Nephron (organoid): Measurements from ENCODE around the gene DTX2.
"Not testable (repeated sequence)": the region's sequence is repeated elsewhere in the genome, so short reads cannot be mapped to it uniquely, and the experiment has no call there.

Experiments used
- H3K27ac Mint-ChIP-seq, 3 experiments: 2 replicates each; pipeline ENCODE4 v1.8.0; 2020; ENCODE audit warnings: mixed read lengths in 3 of 3, mild to moderate bottlenecking in 2 of 3, moderate library complexity in 1 of 3
- H3K27me3 Mint-ChIP-seq: 2 replicates; pipeline ENCODE4 v1.8.0; 2021; ENCODE audit warnings: low read depth, mild to moderate bottlenecking, moderate library complexity, mixed read lengths
- H3K36me3 Mint-ChIP-seq: 2 replicates; pipeline ENCODE4 v1.8.0; 2020; ENCODE audit warnings: low read depth, mixed read lengths
- H3K4me1 Mint-ChIP-seq: 2 replicates; pipeline ENCODE4 v1.8.0; 2020; ENCODE audit warnings: mixed read lengths
- H3K4me3 Mint-ChIP-seq, 3 experiments: 2 replicates each; pipeline ENCODE4 v1.8.0; 2020; ENCODE audit warnings: mild to moderate bottlenecking in 3 of 3, mixed read lengths in 3 of 3, moderate library complexity in 2 of 3
- H3K9me3 Mint-ChIP-seq: 2 replicates; pipeline ENCODE4 v1.8.0; 2020; ENCODE audit warnings: mixed read lengths

The DTX2 gene

DNA sequence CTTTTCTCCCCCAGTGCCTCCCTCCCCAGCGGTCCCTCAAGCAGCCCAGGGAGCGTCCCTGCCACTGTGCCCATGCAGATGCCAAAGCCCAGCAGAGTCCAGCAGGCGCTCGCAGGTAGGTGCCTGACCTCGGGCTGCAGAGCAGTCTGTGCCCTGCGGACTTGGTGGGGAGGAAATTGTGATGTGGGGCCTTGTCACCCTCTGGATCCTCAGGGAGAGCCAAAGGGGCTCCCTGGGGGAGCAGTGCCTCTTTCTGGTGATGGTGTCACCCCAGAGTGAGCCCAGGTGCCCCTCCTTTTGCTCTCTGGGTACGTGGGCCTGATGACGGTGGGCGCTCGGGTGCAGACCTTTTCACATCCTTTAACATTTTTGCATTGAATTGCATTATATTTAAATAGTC is 30.6 kb downstream of the DTX2 start:
- not testable (repeated sequence) for H3K27ac Mint-ChIP-seq, H3K4me3 Mint-ChIP-seq, H3K36me3 Mint-ChIP-seq

DNA sequence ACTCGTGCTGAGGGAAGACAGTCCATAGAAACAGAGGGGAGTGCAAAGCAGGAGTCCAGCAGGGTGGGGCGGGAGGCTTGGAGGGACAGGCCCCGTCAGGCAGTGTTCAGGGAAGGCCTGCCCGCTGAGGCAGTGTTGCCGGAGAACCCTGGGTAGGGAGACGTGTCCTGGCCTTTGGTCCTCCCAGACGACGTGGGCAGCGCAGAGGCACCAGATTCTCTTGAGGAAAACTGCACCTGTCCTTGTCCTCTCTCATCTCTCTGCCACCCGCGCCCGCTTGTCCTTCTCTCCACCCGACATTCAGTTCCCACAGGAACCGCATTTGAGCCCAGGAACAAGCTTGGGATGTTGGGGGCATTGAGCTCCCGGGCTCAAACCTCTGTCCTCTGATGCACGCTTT is 34.2 kb downstream of the DTX2 start:
- not testable (repeated sequence) for H3K4me3 Mint-ChIP-seq, H3K27ac Mint-ChIP-seq, H3K4me1 Mint-ChIP-seq, H3K36me3 Mint-ChIP-seq, H3K9me3 Mint-ChIP-seq, H3K27me3 Mint-ChIP-seq

More for the DNA sequence above, 30.6 kb downstream of the DTX2 start:
- H3K4me1 Mint-ChIP-seq, H3K27me3 Mint-ChIP-seq, H3K9me3 Mint-ChIP-seq: not testable (repeated sequence)

DNA sequence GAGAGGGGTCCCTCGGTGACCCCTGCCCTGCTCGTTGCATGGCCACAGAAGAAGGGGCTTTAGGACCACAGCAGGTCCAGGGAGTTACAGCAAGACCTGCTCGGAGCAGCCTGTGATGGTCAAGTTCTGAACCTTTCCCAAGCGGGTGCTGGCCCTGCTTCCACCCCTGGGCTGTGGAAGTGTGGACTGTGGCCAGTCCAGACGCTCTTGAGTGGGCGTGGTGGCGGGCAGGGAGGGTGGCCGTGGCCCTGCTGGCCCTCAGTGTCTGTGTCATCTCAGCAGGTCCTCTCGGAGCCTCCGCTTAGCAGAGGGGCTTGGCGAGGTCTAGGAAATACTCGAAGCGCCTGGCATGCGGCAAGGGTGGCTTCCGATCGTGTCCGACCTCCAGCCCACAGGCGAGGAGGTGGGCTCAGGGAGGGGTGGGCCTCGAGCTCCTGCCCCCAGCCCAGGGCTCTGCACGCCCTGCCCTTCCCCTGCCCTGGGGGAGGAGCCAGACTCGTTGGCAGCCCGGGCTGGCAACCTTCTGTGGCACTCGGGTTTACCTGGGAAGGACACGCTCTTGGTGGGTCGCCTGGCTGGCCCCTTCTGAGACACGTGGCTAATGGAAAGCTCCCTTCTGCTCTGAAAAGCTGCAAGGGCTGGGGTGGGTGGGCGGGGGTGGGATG is 36.5 kb downstream of the DTX2 start:
- not testable (repeated sequence) for H3K4me3 Mint-ChIP-seq, H3K27ac Mint-ChIP-seq, H3K36me3 Mint-ChIP-seq, H3K4me1 Mint-ChIP-seq, H3K9me3 Mint-ChIP-seq, H3K27me3 Mint-ChIP-seq

DNA sequence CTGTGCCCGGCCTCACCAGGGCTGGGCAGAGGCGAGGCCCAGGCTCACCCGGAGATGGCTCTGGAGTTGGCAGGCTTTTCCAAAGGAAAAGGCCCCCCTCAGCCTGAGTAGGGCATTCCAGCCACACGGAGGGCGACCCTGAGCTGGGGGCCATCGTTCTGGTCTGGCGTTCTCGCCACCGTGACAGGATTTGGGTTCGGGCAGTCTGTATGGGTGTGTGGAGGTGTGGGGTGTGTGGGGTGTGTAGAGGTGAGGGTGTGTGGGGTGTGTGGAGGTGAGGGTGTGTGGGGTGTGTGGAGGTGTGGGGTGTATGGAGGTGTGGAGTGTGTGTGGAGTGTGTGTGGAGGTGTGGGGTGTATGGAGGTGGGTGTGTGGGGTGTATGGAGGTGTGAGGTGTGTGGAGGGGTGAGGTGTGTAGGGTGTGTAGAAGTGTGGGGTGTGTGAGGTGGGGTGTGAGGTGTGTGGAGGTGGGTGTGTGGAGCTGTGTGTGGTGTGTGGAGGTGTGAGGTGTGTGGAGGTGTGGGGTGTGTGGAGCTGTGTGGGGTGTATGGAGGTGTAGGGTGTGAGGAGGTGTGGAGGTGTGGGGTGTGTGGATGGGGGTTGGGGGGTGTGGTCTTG is 37.2 kb downstream of the DTX2 start:
- H3K9me3 Mint-ChIP-seq, H3K27ac Mint-ChIP-seq, H3K4me1 Mint-ChIP-seq, H3K27me3 Mint-ChIP-seq, H3K36me3 Mint-ChIP-seq, H3K4me3 Mint-ChIP-seq: not testable (repeated sequence)

DNA sequence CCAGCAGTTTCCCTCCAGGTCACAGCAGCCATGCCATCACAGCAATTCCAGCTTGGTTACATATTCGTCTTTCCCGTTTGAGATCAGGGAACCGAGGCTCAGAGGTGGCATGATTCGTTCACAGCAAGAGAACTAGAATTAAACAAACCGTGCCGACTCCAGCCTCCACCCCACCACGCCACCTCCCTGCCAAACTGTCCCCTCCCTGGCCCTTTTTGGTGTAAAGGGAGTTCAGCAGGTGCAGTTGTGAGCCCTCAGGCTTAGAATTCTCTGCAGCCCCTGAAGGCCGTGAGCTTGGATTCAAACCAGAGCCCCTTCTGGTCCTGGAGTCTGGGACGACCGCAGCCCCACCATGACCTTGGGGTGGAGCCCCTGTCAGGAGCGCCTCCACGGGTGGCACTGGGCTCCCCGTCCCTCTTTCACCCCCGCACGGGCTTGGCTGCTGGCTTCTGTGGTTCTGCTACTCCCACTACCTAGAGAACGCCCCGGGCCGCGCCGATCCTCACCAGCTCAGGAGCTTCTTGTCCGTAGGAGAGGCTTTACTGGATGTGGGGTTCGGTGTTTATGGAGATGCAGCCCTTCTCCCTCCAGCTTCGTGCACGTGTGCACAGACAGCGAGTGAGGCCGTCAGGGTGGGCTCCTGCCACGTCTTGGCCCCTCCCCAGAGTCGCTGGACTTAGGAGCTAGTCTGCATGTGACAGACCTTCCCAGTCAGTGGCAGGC is 37.9 kb downstream of the DTX2 start:
- not testable (repeated sequence) for H3K9me3 Mint-ChIP-seq, H3K27me3 Mint-ChIP-seq, H3K27ac Mint-ChIP-seq, H3K4me3 Mint-ChIP-seq, H3K4me1 Mint-ChIP-seq, H3K36me3 Mint-ChIP-seq

DNA sequence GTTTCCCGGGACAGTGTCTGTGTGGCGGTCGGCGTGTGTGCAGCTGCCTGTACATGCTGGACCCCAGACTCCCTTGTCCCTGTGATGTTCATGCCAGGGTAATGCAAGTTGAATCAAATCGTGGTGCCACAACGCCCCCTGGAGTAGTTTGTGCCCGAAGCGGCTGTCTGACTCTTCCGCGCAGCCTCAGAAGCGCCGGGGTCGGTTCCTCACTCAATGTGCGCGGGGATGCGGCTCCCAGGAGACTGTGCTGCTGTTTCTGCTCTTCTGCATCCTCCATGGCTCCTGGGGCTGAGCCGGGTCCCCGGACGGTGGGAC is 38.4 kb downstream of the DTX2 start:
- not testable (repeated sequence) for H3K27ac Mint-ChIP-seq, H3K4me3 Mint-ChIP-seq, H3K9me3 Mint-ChIP-seq, H3K4me1 Mint-ChIP-seq, H3K36me3 Mint-ChIP-seq, H3K27me3 Mint-ChIP-seq

DNA sequence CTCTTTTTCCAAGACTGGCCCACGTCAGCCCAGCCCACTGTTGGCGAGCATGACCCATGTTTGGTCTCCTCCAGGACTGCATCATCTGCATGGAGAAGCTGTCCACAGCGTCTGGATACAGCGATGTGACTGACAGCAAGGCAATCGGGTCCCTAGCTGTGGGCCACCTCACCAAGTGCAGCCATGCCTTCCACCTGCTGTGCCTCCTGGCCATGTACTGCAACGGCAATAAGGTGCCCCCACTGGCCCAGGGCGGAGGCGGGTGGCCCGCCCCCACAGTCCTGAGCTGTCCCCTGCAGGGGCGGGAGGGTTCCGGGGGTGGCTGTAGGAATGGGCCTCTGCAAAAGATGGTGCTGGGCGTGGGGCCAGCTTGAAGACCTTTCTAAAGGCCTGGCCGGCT is 40.7 kb downstream of the DTX2 start:
- not testable (repeated sequence) for H3K9me3 Mint-ChIP-seq, H3K27me3 Mint-ChIP-seq, H3K4me3 Mint-ChIP-seq, H3K27ac Mint-ChIP-seq, H3K4me1 Mint-ChIP-seq, H3K36me3 Mint-ChIP-seq

DNA sequence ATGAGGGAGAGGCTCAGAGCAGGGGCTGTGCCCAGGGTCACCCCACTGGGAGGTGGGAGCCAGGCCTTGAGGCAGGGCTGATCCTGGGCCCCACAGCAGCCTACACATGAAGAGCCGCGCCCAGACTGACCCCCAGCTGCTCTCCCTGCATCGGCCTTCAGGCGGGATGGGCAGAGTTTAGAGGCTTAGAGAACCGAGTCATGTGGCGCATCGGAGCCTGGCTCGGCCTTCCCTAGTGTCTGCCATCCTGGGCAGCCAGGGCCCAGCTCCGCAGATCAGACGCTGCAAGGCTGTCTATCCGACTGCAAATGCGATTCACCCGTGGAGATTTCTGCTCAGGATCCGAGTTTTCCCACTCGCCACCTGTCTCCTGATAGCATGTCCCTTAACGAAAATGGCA is 41.3 kb downstream of the DTX2 start:
- H3K27me3 Mint-ChIP-seq, H3K4me3 Mint-ChIP-seq, H3K9me3 Mint-ChIP-seq, H3K4me1 Mint-ChIP-seq, H3K27ac Mint-ChIP-seq, H3K36me3 Mint-ChIP-seq: not testable (repeated sequence)

DNA sequence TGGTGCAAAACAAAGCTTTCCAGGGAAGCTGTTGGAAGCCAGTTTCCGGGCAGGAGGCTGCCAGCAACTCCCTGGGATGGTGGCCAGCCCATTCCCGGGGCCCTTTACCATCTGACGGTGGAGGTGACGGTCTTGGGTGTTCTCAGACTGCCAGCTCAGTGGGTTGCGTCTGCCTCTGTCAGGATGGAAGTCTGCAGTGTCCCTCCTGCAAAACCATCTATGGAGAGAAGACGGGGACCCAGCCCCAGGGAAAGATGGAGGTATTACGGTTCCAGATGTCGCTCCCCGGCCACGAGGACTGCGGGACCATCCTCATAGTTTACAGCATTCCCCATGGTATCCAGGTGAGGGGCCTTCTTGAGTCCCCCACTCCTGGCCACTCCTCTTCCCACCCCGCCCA is 41.7 kb downstream of the DTX2 start:
- not testable (repeated sequence) for H3K36me3 Mint-ChIP-seq, H3K4me1 Mint-ChIP-seq, H3K4me3 Mint-ChIP-seq, H3K9me3 Mint-ChIP-seq, H3K27me3 Mint-ChIP-seq, H3K27ac Mint-ChIP-seq

DNA sequence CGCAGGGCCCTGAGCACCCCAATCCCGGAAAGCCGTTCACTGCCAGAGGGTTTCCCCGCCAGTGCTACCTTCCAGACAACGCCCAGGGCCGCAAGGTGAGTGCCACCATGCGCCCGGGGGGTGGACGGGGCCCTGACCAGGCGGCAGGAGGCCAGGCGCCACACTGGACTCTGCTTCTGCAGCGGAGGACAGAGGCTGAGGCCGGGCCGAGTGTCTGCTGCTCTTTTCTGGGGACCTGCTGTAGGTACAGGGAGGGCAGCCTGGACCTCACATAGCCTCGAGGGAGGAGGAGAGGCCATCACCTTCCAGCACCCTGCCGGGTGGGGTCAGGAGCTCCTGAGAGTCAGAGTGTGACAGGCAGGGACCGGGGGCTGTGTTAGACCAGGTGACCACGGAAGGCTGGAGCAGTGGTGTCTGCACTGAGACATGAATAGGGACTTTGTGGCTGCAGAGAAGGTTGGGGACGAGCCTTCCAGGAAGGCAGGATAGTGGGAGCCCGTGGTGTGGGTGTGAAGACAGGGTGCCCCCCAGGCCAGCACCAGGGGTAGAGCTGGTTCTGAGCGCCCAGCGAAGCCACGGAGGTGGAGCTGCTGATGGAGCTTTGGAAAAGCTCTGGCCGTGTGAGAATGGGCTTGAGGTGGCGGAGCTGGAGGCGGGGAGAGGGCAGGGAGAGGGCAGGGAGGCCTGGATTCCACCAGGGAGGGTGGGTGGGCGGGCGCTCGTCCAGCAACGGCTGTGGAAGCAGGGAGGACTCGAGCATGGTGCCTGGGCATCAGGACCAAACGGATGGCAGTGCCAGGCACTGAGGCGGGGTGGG is 43.0 kb downstream of the DTX2 start:
- not testable (repeated sequence) for H3K27me3 Mint-ChIP-seq, H3K36me3 Mint-ChIP-seq, H3K4me1 Mint-ChIP-seq, H3K4me3 Mint-ChIP-seq, H3K9me3 Mint-ChIP-seq, H3K27ac Mint-ChIP-seq
